ENCODE measurements around the gene KRTAP9-7.

KRTAP9-7 gene

DNA sequence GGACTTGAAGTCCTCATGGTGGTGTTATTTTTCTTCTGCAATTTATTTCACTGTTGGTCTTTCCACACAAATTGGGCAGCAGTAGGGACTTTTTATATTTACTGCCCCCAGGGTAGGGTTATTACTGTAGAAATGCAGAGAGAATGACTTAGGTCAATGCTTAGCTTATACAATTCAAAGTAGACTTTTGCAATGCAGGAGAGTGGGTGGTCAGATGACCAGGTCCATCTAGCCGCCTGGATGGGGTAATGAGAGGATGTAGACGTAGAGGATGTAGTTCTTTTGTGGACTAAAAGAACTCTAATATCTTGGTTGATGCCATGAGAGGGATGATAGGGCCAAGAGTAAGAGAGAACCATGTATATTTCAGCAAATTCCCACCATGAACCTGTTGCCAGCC is 42.7 kb downstream of the KRTAP9-7 start:
- no peak overlapping the region for H3K27ac ChIP-seq (ENCODE audit: low read depth, low read length)
- H3K9me3 ChIP-seq (ENCODE audit: control insufficient read depth in 1 of 2, low read length in 2 of 2) = peaks cover 0 to 2% of the 10 kb centered on the region in 2 donors
- H3K36me3 ChIP-seq (ENCODE audit: control insufficient read depth in 1 of 2, insufficient read depth in 2 of 2, low read length in 2 of 2) = no peaks in the 10 kb centered on the region
- H3K9ac ChIP-seq (ENCODE audit: low read depth in 1 of 2, low read length in 2 of 2) = no peak overlapping the region
- no peaks in the 10 kb centered on the region for H3K27me3 ChIP-seq (ENCODE audit: control insufficient read depth in 1 of 2, insufficient read depth in 2 of 2, low read length in 2 of 2)
- no peaks in the 10 kb centered on the region for H3K4me1 ChIP-seq (ENCODE audit: control insufficient read depth in 1 of 2, insufficient read depth in 2 of 2, low read length in 2 of 2)
- H3K4me3 ChIP-seq (ENCODE audit: low read depth in 1 of 2, low read length in 2 of 2) = no peak overlapping the region

- no peak overlapping the region for H3K27ac ChIP-seq (ENCODE audit: low read depth, low read length)
- no peaks in the 10 kb centered on the region for H3K27me3 ChIP-seq (ENCODE audit: control insufficient read depth in 1 of 2, insufficient read depth in 2 of 2, low read length in 2 of 2)
- no peaks in the 10 kb centered on the region for H3K36me3 ChIP-seq (ENCODE audit: control insufficient read depth in 1 of 2, insufficient read depth in 2 of 2, low read length in 2 of 2)
- H3K9ac ChIP-seq (ENCODE audit: low read depth in 1 of 2, low read length in 2 of 2) = no peak overlapping the region
- H3K4me3 ChIP-seq (ENCODE audit: low read depth in 1 of 2, low read length in 2 of 2) = no peak overlapping the region
- no peaks in the 10 kb centered on the region for H3K4me1 ChIP-seq (ENCODE audit: control insufficient read depth in 1 of 2, insufficient read depth in 2 of 2, low read length in 2 of 2)
- peaks cover 0 to 2% of the 10 kb centered on the region in 2 donors for H3K9me3 ChIP-seq (ENCODE audit: control insufficient read depth in 1 of 2, low read length in 2 of 2)
Observed at GRCh38 chr17:41322094-41322902, 46.8 kb downstream of the KRTAP9-7 start.

GRCh38 chr17:41322903-41323895 is 47.7 kb downstream of the KRTAP9-7 start:
- Histone ChIP-seq H3K4me1 (ENCODE audit: control insufficient read depth in 1 of 2, insufficient read depth in 2 of 2, low read length in 2 of 2) (no peaks in the 10 kb centered on the region), H3K4me3 (ENCODE audit: low read depth in 1 of 2, low read length in 2 of 2) (no peak overlapping the region), H3K27ac (ENCODE audit: low read depth, low read length) (no peak overlapping the region), H3K27me3 (ENCODE audit: control insufficient read depth in 1 of 2, insufficient read depth in 2 of 2, low read length in 2 of 2) (no peaks in the 10 kb centered on the region), H3K9me3 (ENCODE audit: control insufficient read depth in 1 of 2, low read length in 2 of 2) (peaks cover 0 to 2% of the 10 kb centered on the region in 2 donors), H3K36me3 (ENCODE audit: control insufficient read depth in 1 of 2, insufficient read depth in 2 of 2, low read length in 2 of 2) (no peaks in the 10 kb centered on the region), H3K9ac (ENCODE audit: low read depth in 1 of 2, low read length in 2 of 2) (no peak overlapping the region)

DNA sequence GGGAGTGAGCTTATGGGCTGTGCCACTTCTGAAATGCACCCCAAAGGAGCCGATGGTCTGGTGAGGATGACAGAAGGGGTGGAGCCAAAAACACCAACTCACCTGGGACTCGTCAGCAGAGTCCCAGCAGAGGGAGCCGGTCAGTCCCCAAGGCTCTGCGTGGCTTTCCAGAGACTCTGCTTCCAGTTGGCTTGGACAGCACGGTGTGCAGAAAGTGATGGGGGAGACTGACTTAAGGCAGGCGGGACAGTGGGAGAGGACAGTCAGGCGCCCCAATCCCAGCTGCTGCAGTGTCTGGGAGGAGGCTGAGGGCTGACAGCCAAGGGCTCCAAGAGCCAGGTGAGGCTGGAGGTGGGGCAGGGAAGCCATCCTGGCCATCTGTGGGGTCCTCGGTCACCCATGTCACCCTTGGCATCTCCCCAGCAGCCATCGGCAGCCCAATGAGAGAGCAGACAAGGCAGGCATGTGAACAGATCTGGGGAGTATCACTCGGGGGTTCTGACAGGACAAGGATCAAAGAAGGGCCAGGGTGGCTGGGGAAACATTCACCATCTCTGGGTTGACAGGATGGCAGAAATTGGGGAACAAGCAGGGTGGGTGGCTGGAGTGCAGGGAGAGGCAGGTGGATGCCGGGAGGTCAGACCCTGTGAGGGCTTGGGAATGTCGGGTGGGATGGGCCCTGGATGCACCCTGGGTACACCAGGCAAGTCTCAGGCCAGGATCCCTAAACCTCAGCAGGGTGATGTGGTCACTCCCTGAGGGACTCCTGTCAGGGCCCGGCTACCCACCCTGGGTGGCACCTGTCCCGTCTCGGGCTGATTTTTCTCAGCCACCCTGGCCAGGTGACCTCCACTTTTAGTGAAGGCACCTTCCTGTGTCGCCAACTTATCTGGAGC is 48.9 kb downstream of the KRTAP9-7 start:
- Histone ChIP-seq H3K9ac (ENCODE audit: low read depth in 1 of 2, low read length in 2 of 2) (no peak overlapping the region), H3K4me3 (ENCODE audit: low read depth in 1 of 2, low read length in 2 of 2) (no peak overlapping the region), H3K27me3 (ENCODE audit: control insufficient read depth in 1 of 2, insufficient read depth in 2 of 2, low read length in 2 of 2) (no peaks in the 10 kb centered on the region), H3K4me1 (ENCODE audit: control insufficient read depth in 1 of 2, insufficient read depth in 2 of 2, low read length in 2 of 2) (no peaks in the 10 kb centered on the region), H3K36me3 (ENCODE audit: control insufficient read depth in 1 of 2, insufficient read depth in 2 of 2, low read length in 2 of 2) (no peaks in the 10 kb centered on the region), H3K27ac (ENCODE audit: low read depth, low read length) (no peak overlapping the region), H3K9me3 (ENCODE audit: control insufficient read depth in 1 of 2, low read length in 2 of 2) (peaks cover 0 to 2% of the 10 kb centered on the region in 2 donors)

- Histone ChIP-seq H3K4me1 (ENCODE audit: control insufficient read depth in 1 of 2, insufficient read depth in 2 of 2, low read length in 2 of 2) (no peaks in the 10 kb centered on the region), H3K9me3 (ENCODE audit: control insufficient read depth in 1 of 2, low read length in 2 of 2) (no peaks in the 10 kb centered on the region), H3K27me3 (ENCODE audit: control insufficient read depth in 1 of 2, insufficient read depth in 2 of 2, low read length in 2 of 2) (no peaks in the 10 kb centered on the region), H3K27ac (ENCODE audit: low read depth, low read length) (no peak overlapping the region), H3K36me3 (ENCODE audit: control insufficient read depth in 1 of 2, insufficient read depth in 2 of 2, low read length in 2 of 2) (no peaks in the 10 kb centered on the region), H3K9ac (ENCODE audit: low read depth in 1 of 2, low read length in 2 of 2) (no peak overlapping the region), H3K4me3 (ENCODE audit: low read depth in 1 of 2, low read length in 2 of 2) (no peak overlapping the region)
Observed at GRCh38 chr17:41325126-41325525, 49.6 kb downstream of the KRTAP9-7 start.

- Histone ChIP-seq H3K27me3 (ENCODE audit: control insufficient read depth in 1 of 2, insufficient read depth in 2 of 2, low read length in 2 of 2) (no peaks in the 10 kb centered on the region), H3K27ac (ENCODE audit: low read depth, low read length) (no peak overlapping the region), H3K9ac (ENCODE audit: low read depth in 1 of 2, low read length in 2 of 2) (no peak overlapping the region), H3K9me3 (ENCODE audit: control insufficient read depth in 1 of 2, low read length in 2 of 2) (no peaks in the 10 kb centered on the region), H3K4me3 (ENCODE audit: low read depth in 1 of 2, low read length in 2 of 2) (no peak overlapping the region), H3K36me3 (ENCODE audit: control insufficient read depth in 1 of 2, insufficient read depth in 2 of 2, low read length in 2 of 2) (no peaks in the 10 kb centered on the region), H3K4me1 (ENCODE audit: control insufficient read depth in 1 of 2, insufficient read depth in 2 of 2, low read length in 2 of 2) (no peaks in the 10 kb centered on the region)
Observed at GRCh38 chr17:41325611-41326010, 50.1 kb downstream of the KRTAP9-7 start.
